Activated CD4-positive, alpha-beta T cell treated with anti-CD3 and anti-CD28 coated beads, Interleukin-2, amount 50 U/mL, for 1 hour (primary cell): ENCODE results near the gene P3H4.
"Not testable (repeated sequence)": the region's sequence is repeated elsewhere in the genome, so short reads cannot be mapped to it uniquely, and the experiment has no call there.

Experiments used
- DNase-seq: peaks from one replicate; pipeline ENCODE4 v3.0.0-alpha.2; 2020

The P3H4 gene, protein sequence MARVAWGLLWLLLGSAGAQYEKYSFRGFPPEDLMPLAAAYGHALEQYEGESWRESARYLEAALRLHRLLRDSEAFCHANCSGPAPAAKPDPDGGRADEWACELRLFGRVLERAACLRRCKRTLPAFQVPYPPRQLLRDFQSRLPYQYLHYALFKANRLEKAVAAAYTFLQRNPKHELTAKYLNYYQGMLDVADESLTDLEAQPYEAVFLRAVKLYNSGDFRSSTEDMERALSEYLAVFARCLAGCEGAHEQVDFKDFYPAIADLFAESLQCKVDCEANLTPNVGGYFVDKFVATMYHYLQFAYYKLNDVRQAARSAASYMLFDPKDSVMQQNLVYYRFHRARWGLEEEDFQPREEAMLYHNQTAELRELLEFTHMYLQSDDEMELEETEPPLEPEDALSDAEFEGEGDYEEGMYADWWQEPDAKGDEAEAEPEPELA

DNA sequence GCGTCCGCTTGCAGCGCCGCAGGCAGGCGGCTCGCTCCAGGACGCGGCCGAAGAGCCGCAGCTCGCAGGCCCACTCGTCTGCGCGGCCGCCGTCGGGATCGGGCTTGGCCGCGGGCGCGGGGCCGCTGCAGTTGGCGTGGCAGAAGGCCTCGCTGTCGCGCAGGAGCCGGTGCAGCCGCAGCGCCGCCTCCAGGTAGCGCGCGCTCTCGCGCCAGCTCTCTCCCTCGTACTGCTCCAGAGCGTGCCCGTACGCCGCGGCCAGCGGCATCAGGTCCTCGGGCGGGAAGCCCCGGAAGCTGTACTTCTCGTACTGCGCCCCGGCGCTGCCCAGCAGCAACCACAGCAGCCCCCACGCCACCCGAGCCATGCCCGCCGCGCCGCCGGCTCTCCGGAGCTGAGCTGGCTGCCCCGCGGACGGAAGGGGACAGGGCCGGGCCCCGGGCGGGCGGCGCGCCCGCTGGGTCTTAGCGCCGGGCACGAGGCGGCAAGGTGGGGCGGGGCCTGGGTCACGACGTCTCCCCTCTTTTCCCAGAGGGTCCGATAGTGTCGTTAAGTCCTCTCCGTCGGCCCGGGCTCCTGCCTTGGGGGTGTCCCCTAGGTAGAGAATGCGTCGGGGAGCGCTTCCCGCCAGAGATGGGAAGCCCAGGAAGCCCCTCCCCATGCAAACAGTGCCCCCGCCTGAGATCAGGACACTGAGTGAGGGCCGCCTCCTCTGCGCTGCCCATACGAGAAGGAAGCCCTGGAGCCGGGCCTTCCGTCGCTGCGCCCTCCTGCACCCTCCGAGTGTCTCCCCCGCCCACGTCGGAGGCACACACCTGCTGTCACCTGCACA lies at the start of gene P3H4:
TSS of gene P3H4 (minus strand) at position 401 of the 832 bp plus-strand sequence. CDS start at position 367, 34 bp downstream.
- peak; percentile 71 for DNase-seq

DNA sequence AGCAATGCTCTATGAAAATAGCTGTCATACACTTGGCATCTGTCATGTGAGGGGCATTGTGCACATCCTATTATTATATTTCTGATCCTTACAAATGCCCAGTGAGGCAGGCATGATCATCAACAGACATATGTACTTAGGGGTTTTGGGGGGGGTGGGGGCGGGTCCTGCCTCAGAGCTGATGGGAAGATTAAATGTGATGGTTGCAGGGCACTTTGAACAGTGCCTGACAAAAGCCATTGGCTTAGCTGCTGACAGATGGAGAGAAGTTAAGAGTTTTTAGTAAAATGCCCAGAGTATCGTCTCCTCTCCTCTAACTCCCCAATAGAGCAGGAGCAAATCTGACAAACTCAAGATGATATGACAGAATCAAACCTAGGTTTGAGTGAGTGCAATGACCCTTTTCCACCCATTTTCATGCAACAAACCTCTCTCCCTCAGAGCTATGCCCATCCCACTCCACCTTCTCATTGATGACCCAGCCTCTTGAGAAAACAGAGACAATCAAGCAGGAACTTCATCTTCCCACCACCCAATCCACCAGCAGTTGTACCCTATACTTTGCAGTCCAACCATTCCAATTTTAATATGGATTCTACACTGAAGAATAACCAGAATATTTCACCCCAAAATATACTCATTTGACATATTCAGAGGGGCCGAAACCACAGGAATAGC lies 48.6 kb upstream of the P3H4 start:
- DNase-seq, result no peak

DNA sequence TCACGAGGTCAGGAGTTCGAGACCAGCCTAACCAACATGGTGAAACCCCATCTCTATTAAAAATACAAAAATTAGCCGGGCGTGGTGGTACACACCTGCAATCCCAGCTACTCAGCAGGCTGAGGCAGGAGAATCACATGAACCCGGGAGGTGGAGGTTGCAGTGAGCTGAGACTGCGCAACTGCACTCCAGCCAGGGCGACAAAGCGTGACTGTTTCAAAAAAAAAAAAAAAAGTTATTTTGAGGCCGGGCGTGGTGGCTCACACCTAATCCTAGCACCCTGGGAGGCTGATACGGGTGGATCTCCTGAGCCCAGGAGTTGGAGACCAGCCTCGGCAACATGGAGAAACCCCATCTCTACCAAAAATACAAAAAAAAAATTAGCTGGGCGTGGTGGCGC lies 39.6 kb upstream of the P3H4 start:
- DNase-seq, result not testable (repeated sequence)

DNA sequence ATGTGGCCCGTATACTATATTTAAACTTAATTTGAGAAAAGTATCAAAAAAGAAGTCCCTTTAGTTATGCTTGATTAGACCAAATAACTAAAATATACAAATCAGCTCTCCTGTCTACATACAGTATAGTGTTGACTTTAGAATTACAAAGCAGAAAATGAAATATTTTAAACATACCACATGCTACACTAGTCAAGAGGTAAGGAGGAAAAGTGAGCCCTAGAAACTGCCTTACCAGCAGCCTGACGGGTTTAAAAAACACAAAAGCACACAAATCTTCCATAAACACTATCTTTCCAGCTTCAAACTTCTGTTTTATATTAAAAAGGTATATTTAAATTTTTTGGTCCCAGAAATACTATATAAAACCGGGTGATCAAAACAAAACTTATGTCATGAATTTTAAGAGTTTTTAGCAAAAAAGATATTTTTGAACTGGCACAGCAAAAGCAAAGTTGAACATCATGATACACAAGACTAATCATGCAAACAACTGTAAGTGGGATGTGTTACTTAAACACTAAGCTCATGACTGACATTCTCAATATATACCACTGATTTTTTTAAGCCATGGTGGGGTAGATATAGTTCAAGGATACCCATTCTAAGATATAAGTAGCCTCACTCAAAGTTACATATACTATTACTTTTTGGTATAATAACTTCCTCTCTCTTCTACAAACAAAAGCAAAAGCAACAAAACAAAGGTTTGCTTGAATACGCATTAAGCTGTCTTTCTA lies 37.7 kb upstream of the P3H4 start:
- no peak for DNase-seq

DNA sequence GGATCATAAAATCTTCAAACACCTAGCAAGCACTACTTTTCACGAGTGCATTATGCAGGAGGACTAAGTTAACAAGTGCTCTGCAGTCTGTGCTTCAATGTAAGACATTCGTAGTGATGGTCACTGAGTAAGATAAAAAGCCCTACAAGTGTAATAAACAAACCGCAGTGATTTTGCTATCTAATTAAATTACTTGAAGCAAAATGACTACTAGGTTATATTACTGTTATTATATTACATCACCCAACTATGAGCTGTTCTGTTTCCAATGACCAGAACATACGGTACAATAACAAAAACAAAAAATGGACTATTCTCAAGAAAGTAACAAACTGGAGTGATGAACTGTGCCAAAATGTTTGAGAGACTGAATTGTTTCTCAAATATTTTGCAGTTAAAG lies 37.0 kb upstream of the P3H4 start:
- DNase-seq, result no peak

DNA sequence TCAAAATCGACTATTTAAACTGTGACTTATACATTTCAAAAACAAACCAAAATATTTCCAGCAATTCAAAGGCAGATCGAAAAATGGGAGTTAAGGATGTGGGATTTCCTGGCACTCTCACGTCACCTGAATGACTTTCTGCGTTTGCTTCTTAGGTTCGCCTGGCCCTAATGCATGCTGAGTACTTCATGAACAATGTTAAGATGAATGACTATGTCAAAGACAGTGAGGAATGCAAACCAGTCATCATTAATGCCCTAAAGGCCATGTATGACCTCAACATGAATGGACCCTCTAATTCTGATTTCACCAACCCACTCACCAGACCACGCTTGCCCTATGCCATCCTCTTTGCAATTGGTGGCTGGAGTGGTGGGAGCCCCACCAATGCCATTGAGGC lies 33.2 kb upstream of the P3H4 start:
- DNase-seq, result no peak

DNA sequence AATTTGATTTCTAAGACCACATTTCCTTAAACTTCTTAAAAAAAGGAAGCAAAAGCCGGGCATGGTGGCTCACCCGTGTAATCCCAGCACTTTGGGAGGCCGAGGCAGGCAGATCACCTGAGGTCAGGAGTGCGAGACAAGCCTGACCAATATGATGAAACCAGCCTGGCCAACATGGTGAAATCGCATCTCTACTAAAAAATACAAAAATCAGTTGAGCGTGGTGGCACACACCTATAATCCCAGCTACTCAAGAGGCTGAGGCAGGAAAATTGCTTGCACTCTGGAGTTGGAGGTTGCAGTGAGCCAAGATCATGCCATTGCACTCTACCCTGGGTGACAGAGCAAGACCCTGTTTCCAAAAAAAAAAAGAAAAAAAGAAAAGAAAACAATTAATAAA lies 29.0 kb upstream of the P3H4 start:
- not testable (repeated sequence) for DNase-seq

DNA sequence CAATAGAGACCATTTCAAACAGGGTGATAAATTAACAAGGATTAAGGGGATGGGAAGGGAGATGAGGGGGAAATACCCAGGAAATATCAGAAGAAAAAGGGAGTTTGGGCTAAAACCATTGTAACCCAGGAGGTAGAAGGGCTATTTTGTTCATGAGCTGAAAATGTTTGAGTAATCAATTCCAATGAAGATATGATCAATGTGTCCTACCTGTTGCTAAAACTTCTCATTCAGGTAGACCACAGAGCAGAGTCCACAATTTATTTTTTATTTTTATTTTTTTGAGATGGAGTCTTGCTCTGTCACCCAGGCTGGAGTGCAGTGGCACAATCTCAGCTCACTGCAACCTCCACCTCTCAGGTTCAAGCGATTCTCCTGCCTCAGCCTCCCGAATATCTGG lies 27.7 kb upstream of the P3H4 start:
- not testable (repeated sequence) for DNase-seq

DNA sequence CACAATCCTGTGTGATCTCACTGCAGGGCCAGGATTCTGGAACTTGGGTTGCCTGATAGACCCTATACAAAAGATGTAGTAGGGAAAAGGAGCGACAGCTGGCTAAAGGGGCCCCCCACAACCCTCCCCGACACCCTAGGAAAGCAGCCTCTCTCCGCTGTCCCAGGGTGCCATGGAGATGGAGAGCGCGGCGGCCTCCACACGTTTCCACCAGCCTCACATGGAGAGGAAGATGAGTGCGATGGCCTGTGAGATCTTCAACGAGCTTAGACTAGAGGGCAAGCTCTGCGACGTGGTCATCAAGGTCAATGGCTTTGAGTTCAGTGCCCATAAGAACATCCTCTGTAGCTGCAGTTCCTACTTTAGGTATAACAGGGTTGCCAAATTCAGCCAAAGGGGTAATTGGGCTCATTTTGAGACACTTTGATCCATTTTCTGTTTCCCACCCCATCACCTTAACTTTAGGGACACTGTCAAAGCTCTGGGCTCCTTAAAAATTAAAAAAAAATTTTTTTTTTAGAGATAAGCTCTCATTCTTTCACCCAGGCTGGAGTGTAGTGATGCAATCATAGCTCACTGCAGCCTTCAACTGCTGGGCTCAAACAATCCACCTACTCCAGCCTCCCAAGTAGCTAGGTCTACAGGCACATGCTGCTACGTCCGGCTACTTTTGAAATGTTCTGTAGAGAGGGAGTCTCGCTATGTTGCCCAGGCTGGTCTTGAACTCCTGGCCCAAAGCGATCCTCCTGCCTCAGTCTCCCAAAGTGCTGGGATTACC lies 26.2 kb upstream of the P3H4 start, which contains the start of gene KLHL10:
TSS of gene KLHL10 (plus strand) at position 65 of the 778 bp plus-strand sequence. CDS start at position 173, 108 bp downstream.
- DNase-seq, result no peak

DNA sequence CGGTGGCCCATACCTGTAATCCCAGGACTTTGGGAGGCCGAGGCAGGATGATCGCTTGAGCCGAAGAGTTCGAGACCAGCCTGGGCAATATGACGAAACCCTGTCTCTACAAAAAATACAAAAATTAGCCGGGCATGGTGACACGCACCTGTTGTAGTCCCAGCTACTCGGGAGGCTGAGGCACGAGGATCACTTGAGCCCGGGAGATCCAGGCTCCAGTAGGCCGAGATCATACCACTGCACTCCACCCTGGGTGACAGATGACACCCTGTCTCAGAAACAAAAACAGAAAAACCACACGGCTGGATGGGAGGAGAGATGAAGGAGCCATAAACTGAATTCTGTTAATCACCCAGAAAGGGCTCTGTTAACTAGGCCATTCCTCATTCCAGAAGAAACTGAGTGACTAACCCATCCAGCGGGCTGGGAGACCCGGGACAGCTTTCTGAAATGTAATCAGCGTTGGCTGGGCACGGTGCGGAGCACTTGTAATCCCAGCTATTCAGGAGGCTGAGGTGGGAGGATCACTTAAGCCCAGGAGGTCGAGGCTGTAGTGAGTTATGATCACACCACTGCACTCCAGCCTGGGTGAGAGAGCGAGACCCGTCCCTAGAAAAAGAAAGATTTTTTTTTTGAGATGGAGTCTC lies 24.9 kb upstream of the P3H4 start:
- no peak for DNase-seq

DNA sequence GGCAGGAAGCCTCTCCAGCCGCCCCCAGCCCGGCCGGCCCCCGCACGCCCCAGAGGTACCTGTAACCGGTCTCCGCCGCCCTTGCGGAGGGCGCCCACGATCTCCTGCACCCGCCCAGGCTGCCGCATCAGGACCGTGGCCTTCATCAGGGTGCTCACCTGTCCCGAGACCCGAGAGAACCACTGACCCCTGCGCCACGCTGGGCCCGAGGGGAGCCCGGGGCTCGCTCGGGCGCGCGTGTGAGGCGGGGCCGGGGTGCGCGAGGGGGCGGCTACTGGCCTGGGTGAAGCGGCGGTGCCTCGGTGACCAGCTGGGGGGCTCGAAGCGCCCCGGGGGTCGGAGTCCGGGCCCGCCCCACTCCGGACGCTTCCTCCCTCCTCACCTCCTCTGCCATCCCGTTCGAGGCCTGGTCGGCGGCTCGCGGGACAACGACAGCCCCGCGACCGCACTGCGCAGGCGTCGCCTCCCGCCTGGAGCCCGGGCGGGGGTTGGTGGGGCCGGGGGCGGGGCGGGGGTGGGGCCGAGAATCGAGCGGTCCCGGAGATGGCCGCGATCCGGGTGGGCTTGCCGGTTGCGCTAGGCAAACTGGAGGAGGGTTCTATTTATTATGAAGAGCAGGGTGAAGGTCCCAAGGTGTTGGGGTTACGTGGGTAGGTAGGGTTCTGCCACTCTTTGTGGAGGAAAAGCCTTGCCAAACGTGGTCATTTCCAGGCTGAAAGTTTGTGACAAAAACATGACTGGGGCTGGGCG lies 24.2 kb upstream of the P3H4 start, which contains the start of gene NT5C3B:
TSS of gene NT5C3B (minus strand) at position 433 of the 750 bp plus-strand sequence. CDS start at position 394, 39 bp downstream.
- DNase-seq, result peak; percentile 38

DNA sequence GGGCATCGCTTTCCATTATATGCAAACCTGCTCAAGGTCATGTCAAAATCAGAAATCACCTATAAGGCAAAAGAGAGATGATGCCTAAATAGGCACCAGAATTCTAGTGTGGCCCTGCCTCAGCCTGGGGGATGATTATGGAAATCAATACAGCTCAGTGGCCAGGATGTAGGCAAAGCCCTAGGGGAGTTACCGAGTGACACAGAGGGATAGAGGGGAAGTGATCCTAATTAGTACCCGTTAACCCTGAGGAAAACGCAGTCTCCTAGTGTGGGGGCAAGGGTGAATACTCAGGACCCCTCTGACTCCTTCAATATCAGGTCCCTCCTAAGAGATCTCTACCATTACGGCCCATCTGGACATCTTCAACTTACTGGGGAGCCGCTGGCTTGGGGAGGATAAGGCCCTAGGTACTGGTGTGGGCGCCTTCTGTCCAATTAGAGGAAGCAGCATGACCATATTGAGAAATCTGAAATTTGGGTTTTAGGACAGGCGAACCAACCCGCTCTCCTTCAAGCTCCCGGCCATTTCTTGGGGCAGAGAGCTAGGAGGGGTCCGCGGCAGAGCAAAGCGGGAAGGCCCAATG lies 23.6 kb upstream of the P3H4 start:
- no peak for DNase-seq

DNA sequence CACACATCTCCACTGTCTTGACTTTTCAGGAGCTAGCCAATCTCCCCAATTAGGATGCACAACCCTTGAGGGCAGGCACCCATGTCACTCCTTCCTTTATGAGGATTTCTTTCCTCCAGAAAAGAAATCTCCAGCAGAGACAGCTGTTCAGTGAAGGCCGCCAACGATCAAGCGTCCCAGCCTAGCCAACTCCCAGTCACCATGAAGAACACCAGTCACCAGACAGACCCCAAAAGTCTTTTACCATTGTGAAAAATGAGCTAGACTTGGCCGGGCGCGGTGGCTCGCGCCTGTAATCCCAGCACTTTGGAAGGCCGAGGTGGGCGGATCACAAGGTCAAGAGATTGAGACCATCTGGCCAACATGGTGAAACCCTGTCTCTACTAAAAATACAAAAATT lies 18.2 kb upstream of the P3H4 start:
- not testable (repeated sequence) for DNase-seq

DNA sequence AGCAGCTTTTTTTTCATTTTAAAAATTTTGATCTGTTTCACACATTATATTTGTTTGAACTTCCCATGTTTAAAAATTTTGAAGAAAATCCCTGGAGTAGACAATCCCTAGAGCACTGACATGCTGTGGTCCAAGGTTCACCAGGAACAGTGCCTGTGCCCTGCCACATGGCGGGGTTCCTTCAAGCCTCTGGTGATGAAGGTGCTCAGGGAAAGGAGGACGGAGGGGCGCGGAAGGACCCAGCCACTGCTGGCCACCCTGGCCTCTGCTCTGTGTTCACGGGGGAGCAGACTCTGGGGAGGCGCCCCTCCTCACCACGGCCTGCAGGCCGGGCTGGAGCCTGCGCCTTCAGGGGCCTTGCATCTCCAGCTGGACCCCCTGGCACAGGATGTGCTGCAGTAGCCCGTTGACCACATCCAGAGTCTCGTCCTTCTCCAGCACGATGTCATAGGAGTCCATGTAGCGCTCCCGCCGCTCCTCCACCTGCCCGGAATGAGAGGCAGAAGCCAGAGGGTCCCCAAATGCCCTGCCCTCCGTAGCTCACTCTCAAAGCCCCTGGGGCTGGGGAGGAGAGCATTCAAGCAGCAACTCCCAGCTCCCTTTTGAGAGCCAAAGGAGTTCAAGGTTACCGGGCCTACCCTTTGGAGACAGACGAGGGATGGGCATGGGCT lies 13.6 kb upstream of the P3H4 start:
- no peak for DNase-seq

DNA sequence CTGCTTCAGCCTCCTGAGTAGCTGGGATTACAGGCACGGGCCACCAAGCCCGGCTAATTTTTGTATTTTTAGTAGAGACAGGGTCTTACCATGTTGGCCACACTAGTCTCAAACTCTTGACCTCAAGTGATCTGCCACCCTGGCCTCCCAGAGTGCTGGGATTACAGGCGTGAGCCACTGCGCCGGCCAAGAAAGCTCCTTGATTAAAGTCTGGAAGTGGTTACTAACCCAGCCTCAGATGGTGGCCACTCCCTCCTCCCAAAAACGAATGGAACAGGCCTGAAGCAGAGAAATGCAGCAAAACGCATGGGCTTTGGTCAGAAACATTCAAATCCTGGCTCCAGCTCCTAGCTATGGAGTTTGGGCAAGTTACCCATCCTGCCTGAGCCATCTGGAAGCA lies 12.3 kb upstream of the P3H4 start:
- DNase-seq, result no peak

DNA sequence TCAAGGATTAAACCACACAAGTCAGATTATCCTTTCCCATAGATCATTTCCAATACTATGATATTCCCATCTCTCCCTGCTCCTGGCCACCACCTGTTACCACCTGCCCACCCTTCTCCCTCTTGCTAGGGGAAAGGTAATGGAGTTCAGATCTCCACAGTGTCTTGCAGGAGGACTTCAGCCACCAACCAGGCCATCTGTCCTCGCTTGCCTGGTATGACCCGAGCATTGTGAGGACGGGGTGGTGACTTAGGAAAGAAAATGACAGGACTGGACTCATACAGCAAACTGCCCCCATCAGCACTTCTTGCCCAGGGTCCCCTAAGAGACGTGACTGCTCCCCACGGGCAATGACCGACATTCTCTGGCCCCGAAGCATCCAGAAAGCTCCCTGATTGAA lies 11.8 kb upstream of the P3H4 start:
- DNase-seq, result no peak

DNA sequence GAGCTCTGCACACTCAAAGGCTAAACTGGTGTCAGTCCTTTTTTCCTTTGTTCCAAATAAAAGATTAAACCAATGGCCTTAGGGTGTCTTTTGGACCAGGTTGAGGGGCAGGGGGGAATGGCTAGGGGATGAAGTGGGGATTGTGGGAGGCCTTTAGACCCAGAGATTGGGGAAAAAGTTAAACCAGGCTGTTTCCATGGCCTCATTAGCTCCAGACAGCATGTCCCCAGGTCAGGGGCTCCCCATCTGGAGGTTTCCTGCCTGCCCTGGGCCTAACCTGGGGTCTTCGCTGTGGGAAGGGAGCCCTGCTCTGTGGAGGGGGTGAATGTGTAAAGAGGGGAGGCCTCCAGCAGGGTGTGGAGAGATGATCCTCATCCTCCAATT lies 11.4 kb upstream of the P3H4 start:
- no peak for DNase-seq

DNA sequence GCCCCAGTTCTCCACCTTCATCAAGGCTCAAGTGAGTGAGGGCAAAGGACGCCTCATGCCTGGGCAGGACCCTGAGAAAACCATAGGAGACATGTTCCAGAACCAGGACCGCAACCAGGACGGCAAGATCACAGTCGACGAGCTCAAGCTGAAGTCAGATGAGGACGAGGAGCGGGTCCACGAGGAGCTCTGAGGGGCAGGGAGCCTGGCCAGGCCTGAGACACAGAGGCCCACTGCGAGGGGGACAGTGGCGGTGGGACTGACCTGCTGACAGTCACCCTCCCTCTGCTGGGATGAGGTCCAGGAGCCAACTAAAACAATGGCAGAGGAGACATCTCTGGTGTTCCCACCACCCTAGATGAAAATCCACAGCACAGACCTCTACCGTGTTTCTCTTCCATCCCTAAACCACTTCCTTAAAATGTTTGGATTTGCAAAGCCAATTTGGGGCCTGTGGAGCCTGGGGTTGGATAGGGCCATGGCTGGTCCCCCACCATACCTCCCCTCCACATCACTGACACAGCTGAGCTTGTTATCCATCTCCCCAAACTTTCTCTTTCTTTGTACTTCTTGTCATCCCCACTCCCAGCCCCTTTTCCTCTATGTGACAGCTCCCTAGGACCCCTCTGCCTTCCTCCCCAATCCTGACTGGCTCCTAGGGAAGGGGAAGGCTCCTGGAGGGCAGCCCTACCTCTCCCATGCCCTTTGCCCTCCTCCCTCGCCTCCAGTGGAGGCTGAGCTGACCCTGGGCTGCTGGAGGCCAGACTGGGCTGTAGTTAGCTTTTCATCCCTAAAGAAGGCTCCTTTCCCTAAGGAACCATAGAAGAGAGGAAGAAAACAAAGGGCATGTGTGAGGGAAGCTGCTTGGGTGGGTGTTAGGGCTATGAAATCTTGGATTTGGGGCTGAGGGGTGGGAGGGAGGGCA lies 10.7 kb upstream of the P3H4 start:
- no peak for DNase-seq
